Caco-2 (cell line): ENCODE measurements around the gene DCAF8. TPM values are rescaled to one million over a fixed set of nuclear protein-coding genes. Genes with fewer than 3 reads are reported as not detected.
A peak's percentile ranks its signal among the peaks of the same experiment; 100 is the strongest.

ENCODE experiments used
- BruUV-seq: library from RNA; stranded (reverse); fragments of 400-500 nt; replicated peaks from 2 replicates; lab custom pipeline; 2021; lab: Mats Ljungman, UMichigan
- CTCF ChIA-PET: fragments of 300-600 bp; sonication (Branson Sonifier 250); formaldehyde crosslinking; loops from one replicate; lab custom pipeline; 2022; ENCODE audit warnings: antibody characterized with exemption; lab: Charles Lee
- POLR2A ChIA-PET: fragments of 300-600 bp; sonication (Branson Sonifier 250); formaldehyde crosslinking; loops from one replicate; lab custom pipeline; 2022; ENCODE audit warnings: antibody characterized with exemption; lab: Charles Lee
- DNase-seq, 2 experiments: peaks; one replicate each; pipeline versions ENCODE4 v3.0.0 to v3.0.0-alpha.2; 2020 to 2022
- H3K27me3 ChIP-seq: replicated peaks from 2 replicates; pipeline ENCODE4 v1.6.0; 2011; ENCODE audit warnings: low read length; ENCODE audit not compliant: control insufficient read depth, insufficient read depth
- H3K36me3 ChIP-seq: 2 replicates; pipeline ENCODE4 v1.5.1; 2011; ENCODE audit warnings: low read length; ENCODE audit not compliant: control insufficient read depth, insufficient read depth
- H3K4me1 ChIP-seq: fragments of 250-450 bp; sonication (Bioruptor Pico); 2 replicates; pipeline ENCODE4 v1.5.1; 2020; ENCODE audit warnings: mild to moderate bottlenecking
- H3K4me3 ChIP-seq: 2 replicates; pipeline ENCODE4 v1.5.1; 2011; ENCODE audit warnings: low read depth, mild to moderate bottlenecking, control low read depth, low read length
- H3K9me3 ChIP-seq: fragments of 250-450 bp; sonication (Bioruptor Pico); 2 replicates; pipeline ENCODE4 v1.5.1; 2020; ENCODE audit warnings: mild to moderate bottlenecking, moderate library complexity
- H3K27ac Mint-ChIP-seq: one replicate; pipeline ENCODE4 v1.8.0; 2022; ENCODE audit warnings: mixed read lengths; ENCODE audit not compliant: unreplicated experiment
- H3K27me3 Mint-ChIP-seq: one replicate; pipeline ENCODE4 v1.8.0; 2022; ENCODE audit warnings: mixed read lengths; ENCODE audit not compliant: insufficient read depth, unreplicated experiment
- H3K36me3 Mint-ChIP-seq: one replicate; pipeline ENCODE4 v1.8.0; 2022; ENCODE audit warnings: mild to moderate bottlenecking, mixed read lengths; ENCODE audit not compliant: insufficient read depth, unreplicated experiment
- H3K4me1 Mint-ChIP-seq: one replicate; pipeline ENCODE4 v1.8.0; 2022; ENCODE audit warnings: low read depth, mixed read lengths; ENCODE audit not compliant: unreplicated experiment
- H3K4me3 Mint-ChIP-seq: one replicate; pipeline ENCODE4 v1.8.0; 2022; ENCODE audit warnings: mild to moderate bottlenecking, moderate library complexity, mixed read lengths; ENCODE audit not compliant: unreplicated experiment
- H3K9me3 Mint-ChIP-seq: one replicate; pipeline ENCODE4 v1.8.0; 2022; ENCODE audit warnings: mixed read lengths; ENCODE audit not compliant: unreplicated experiment
- CTCF ChIP-seq, 2 experiments: fragments of 200-600 bp in 1 of 2; IDR thresholded peaks; 1 replicate in 1 of 2; 2 replicates in 1 of 2; pipeline versions ENCODE4 v1.5.1 to v1.8.0; 2011 to 2022; ENCODE audit warnings: antibody characterized with exemption in 1 of 2, control low read depth in 1 of 2, inconsistent platforms in 1 of 2, low read depth in 1 of 2, low read length in 1 of 2, mild to moderate bottlenecking in 1 of 2, moderate library complexity in 1 of 2; ENCODE audit not compliant: insufficient read depth in 1 of 2, severe bottlenecking in 1 of 2, unreplicated experiment in 1 of 2
- intact Hi-C: fragments of 100-400 bp; cut with micrococcal nuclease; formaldehyde crosslinking; loops from one replicate; pipeline ENCODE4 v1.10.0; 2022; ENCODE audit not compliant: unreplicated experiment
- total RNA-seq: library from RNA; stranded (reverse); gene quantifications from 2 replicates; pipeline ENCODE4 v1.2.3, GENCODE V29; 2022

The DCAF8 gene
- total RNA-seq, 1 experiment from 2014 or later: 112 TPM

GRCh38 chr1:160260406-160261382, 1.7 kb downstream of the DCAF8 start:
- Histone ChIP-seq H3K4me3 (peak overlapping the region; percentile 99), H3K27me3 (no peaks in the 10 kb centered on the region), H3K36me3 (no peaks in the 10 kb centered on the region; the same call in 1 of the 2 replicates), H3K9me3 (no peaks in the 10 kb centered on the region), H3K4me1 (no peaks in the 10 kb centered on the region)
- no peak for TF ChIP-seq CTCF (IDR thresholded peaks at IDR 0.05; ENCODE audit: insufficient read depth in 1 of 2, low read depth in 1 of 2, low read length in 1 of 2, severe bottlenecking in 1 of 2, unreplicated experiment in 1 of 2)
- Mint-ChIP-seq H3K4me3 (peak overlapping the region; percentile 92), H3K27me3 (no peaks in the 10 kb centered on the region), H3K9me3 (no peaks in the 10 kb centered on the region), H3K4me1 (peaks cover 15% of the 10 kb centered on the region), H3K36me3 (peaks cover 19% of the 10 kb centered on the region), H3K27ac (peak overlapping the region; percentile 97)
- ChIA-PET CTCF (interaction anchor here (0.6 to 3.1 kb wide), 7 partner anchors 9 to 647 kb away, joined by 3 to 33 read pairs (median 4); no protein-coding TSS in a partner anchor), POLR2A (interaction anchor here (1.0 to 2.4 kb wide), 3 partner anchors 8 to 24 kb away, joined by 3 to 19 read pairs (median 10); partner anchors contain the start of gene PEX19)
- peak in 1 of 2 experiments; percentile 5 for DNase-seq
- BruUV-seq: no TSS peak
- intact Hi-C loops: no loop called here

- CTCF ChIA-PET: interaction anchor here (0.5 kb wide), 1 partner anchor 157 kb away, joined by 4 read pairs; no protein-coding TSS in a partner anchor
Measured at GRCh38 chr1:160258177-160258798, 4.1 kb downstream of the DCAF8 start.

More at GRCh38 chr1:160258177-160258798, 4.1 kb downstream of the DCAF8 start:
- Histone ChIP-seq H3K36me3 (no peaks in the 10 kb centered on the region; the same call in 1 of the 2 replicates), H3K27me3 (no peaks in the 10 kb centered on the region), H3K9me3 (no peaks in the 10 kb centered on the region), H3K4me1 (no peaks in the 10 kb centered on the region), H3K4me3 (no peak overlapping the region)
- intact Hi-C loops: no loop called here
- BruUV-seq: no TSS peak
- H3K36me3 Mint-ChIP-seq: peaks cover 24% of the 10 kb centered on the region
- POLR2A ChIA-PET: no interaction called here
- H3K9me3 Mint-ChIP-seq: no peaks in the 10 kb centered on the region
- H3K27ac Mint-ChIP-seq: no peak overlapping the region
- H3K27me3 Mint-ChIP-seq: no peaks in the 10 kb centered on the region
- peaks cover 15% of the 10 kb centered on the region for H3K4me1 Mint-ChIP-seq
- no peak for DNase-seq
- H3K4me3 Mint-ChIP-seq: no peak overlapping the region
- no peak for TF ChIP-seq CTCF (IDR thresholded peaks at IDR 0.05; ENCODE audit: insufficient read depth in 1 of 2, low read depth in 1 of 2, low read length in 1 of 2, severe bottlenecking in 1 of 2, unreplicated experiment in 1 of 2)
